C4-2B (cell line): ENCODE results near the gene SEC63.
"Not testable (repeated sequence)": the region's sequence is repeated elsewhere in the genome, so short reads cannot be mapped to it uniquely, and the experiment has no call there.

Experiments used
- ZFX ChIP-seq: fragments of 450-650 bp; IDR thresholded peaks from 2 replicates; pipeline ENCODE4 v1.6.1; 2017
- TF ChIP-seq, protein P1 (sequence below): fragments of 450-650 bp; conservative IDR thresholded peaks from 2 replicates; pipeline ENCODE4 v1.5.1; 2017; ENCODE audit warnings: mild to moderate bottlenecking

DNA sequence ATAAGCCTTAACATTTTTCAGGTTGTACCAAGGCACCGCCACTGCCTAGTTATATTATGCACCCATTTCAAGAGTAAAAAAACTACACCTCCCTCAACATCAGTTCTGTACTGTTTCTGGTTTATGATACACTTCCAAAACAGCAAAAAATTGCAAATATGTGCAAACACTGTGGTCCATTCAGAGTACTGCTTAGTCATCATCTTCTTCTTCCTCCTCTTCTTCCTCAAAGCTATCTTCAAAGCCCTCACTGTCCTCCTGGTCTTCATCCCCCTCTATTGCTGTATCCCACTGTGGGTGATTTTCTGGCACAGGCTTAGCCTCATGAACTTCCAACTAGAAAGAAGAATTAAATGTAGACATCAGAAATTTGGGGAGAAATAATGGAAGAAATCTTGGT, 86.5 kb downstream of the SEC63 start:
- TF ChIP-seq, protein P1, sequence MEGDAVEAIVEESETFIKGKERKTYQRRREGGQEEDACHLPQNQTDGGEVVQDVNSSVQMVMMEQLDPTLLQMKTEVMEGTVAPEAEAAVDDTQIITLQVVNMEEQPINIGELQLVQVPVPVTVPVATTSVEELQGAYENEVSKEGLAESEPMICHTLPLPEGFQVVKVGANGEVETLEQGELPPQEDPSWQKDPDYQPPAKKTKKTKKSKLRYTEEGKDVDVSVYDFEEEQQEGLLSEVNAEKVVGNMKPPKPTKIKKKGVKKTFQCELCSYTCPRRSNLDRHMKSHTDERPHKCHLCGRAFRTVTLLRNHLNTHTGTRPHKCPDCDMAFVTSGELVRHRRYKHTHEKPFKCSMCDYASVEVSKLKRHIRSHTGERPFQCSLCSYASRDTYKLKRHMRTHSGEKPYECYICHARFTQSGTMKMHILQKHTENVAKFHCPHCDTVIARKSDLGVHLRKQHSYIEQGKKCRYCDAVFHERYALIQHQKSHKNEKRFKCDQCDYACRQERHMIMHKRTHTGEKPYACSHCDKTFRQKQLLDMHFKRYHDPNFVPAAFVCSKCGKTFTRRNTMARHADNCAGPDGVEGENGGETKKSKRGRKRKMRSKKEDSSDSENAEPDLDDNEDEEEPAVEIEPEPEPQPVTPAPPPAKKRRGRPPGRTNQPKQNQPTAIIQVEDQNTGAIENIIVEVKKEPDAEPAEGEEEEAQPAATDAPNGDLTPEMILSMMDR, result not testable (repeated sequence)
- not testable (repeated sequence) for TF ChIP-seq ZFX
